OCI-LY1 (cell line): ENCODE results near the gene ARHGAP33.

Source experiments
- EZH2 ChIP-seq: fragments of 200-600 bp; sonication (generic), shearing (Covaris generic); IDR thresholded peaks from 2 replicates; pipeline ENCODE4 v1.8.0; 2017; ENCODE audit warnings: borderline replicate concordance, mixed run types, mild to moderate bottlenecking, antibody characterized with exemption, low read length, moderate library complexity, mixed read lengths
- TF ChIP-seq, protein P1 (sequence below): fragments of 200-600 bp; sonication (generic), shearing (Covaris generic); IDR thresholded peaks from 2 replicates; pipeline ENCODE4 v1.5.1; 2017; ENCODE audit warnings: mild to moderate bottlenecking, antibody characterized with exemption, low read length, moderate library complexity, mixed read lengths

DNA sequence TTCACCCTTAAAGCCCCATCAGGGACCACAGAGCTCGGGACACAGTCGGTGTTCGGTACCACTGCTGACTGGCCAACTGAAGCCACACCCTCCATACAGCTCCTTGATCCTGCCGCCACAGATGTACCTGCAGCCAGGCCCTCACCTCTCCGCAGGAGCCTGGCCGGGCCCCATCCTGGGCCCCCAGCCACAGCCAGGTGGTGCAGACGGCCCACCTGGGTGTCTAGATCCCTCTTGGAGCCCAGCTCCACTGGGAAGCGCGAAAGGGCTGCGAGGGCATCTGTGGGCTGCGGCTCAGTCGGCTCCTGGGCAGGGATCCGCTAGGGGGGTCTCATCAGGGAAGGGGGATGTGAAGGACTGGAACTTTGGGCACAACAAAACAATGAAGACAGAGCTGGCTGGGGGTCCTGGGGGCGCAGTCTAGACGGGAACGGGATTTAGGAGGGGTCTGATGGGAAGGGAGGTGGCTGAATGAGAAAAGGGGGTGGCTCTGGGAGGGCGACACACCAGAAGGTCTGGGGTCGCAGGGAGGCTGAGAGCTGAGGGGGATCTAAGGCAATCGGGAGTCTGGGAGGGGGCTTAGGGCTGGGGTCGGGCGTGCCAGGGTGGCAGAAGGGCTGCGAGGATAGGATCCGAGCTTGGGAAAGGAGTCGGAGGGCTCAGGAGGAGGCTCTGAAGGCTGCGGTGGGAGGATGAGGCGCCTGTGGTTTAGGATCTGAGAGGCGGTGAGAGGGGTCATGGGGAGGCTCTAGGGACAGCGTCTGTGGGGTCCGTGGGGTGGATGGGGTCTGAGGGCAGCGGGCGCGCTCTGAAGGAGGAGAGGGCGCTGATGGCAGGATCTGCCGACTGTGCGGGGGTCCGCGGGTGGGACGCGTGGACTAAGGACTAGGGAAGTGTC lies 21.5 kb downstream of the ARHGAP33 start:
- TF ChIP-seq, protein P1, sequence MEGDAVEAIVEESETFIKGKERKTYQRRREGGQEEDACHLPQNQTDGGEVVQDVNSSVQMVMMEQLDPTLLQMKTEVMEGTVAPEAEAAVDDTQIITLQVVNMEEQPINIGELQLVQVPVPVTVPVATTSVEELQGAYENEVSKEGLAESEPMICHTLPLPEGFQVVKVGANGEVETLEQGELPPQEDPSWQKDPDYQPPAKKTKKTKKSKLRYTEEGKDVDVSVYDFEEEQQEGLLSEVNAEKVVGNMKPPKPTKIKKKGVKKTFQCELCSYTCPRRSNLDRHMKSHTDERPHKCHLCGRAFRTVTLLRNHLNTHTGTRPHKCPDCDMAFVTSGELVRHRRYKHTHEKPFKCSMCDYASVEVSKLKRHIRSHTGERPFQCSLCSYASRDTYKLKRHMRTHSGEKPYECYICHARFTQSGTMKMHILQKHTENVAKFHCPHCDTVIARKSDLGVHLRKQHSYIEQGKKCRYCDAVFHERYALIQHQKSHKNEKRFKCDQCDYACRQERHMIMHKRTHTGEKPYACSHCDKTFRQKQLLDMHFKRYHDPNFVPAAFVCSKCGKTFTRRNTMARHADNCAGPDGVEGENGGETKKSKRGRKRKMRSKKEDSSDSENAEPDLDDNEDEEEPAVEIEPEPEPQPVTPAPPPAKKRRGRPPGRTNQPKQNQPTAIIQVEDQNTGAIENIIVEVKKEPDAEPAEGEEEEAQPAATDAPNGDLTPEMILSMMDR = no peak
- TF ChIP-seq EZH2 = no peak
